BE2C (cell line): ENCODE results near the gene RASAL2.

Experiments
- DNase-seq: peaks from one replicate; pipeline ENCODE4 v3.0.0-alpha.2; 2020
- H3K27me3 ChIP-seq: fragments of 250-450 bp; sonication (Bioruptor Pico); 2 replicates; pipeline ENCODE4 v1.5.1; 2020; ENCODE audit warnings: mild to moderate bottlenecking
- H3K36me3 ChIP-seq: fragments of 250-450 bp; sonication (Bioruptor Pico); 2 replicates; pipeline ENCODE4 v1.5.1; 2020; ENCODE audit warnings: mild to moderate bottlenecking
- H3K4me1 ChIP-seq: fragments of 250-450 bp; sonication (Bioruptor Pico); 2 replicates; pipeline ENCODE4 v1.5.1; 2020
- H3K4me3 ChIP-seq: 2 replicates; pipeline ENCODE4 v1.5.1; 2011; ENCODE audit warnings: low read depth, low read length
- H3K9me3 ChIP-seq: fragments of 250-450 bp; sonication (Bioruptor Pico); 2 replicates; pipeline ENCODE4 v1.5.1; 2020
- CTCF ChIP-seq: IDR thresholded peaks from 2 replicates; pipeline ENCODE4 v1.5.1; 2012; ENCODE audit warnings: mild to moderate bottlenecking, low read depth, low read length

The RASAL2 gene

GRCh38 chr1:178166429-178167024 is 72.6 kb downstream of the RASAL2 start:
- H3K4me3 ChIP-seq, result no peak overlapping the region
- no peaks in the 10 kb centered on the region for H3K27me3 ChIP-seq
- TF ChIP-seq CTCF, result no peak
- H3K4me1 ChIP-seq, result no peaks in the 10 kb centered on the region
- no peak for DNase-seq
- no peaks in the 10 kb centered on the region for H3K9me3 ChIP-seq
- H3K36me3 ChIP-seq, result no peaks in the 10 kb centered on the region

- Histone ChIP-seq H3K27me3 (no peaks in the 10 kb centered on the region), H3K4me1 (no peaks in the 10 kb centered on the region), H3K9me3 (no peaks in the 10 kb centered on the region), H3K4me3 (no peak overlapping the region), H3K36me3 (no peaks in the 10 kb centered on the region)
- no peak for TF ChIP-seq CTCF
- DNase-seq, result no peak
Observed at GRCh38 chr1:178168536-178168935, 74.6 kb downstream of the RASAL2 start.

- Histone ChIP-seq H3K4me1 (no peaks in the 10 kb centered on the region), H3K4me3 (no peak overlapping the region), H3K27me3 (no peaks in the 10 kb centered on the region), H3K9me3 (no peaks in the 10 kb centered on the region), H3K36me3 (no peaks in the 10 kb centered on the region)
- DNase-seq, result no peak
- no peak for TF ChIP-seq CTCF
Observed at GRCh38 chr1:178169649-178170048, 75.7 kb downstream of the RASAL2 start.

GRCh38 chr1:178172939-178173338 is 79.0 kb downstream of the RASAL2 start:
- H3K9me3 ChIP-seq, result no peaks in the 10 kb centered on the region
- TF ChIP-seq CTCF, result no peak
- no peaks in the 10 kb centered on the region for H3K27me3 ChIP-seq
- H3K4me1 ChIP-seq, result no peaks in the 10 kb centered on the region
- H3K4me3 ChIP-seq, result no peak overlapping the region
- no peaks in the 10 kb centered on the region for H3K36me3 ChIP-seq
- no peak for DNase-seq

GRCh38 chr1:178174539-178174938 is 80.6 kb downstream of the RASAL2 start:
- TF ChIP-seq CTCF, result no peak
- no peaks in the 10 kb centered on the region for H3K4me1 ChIP-seq
- no peaks in the 10 kb centered on the region for H3K27me3 ChIP-seq
- H3K36me3 ChIP-seq, result no peaks in the 10 kb centered on the region
- no peak overlapping the region for H3K4me3 ChIP-seq
- no peak for DNase-seq
- no peaks in the 10 kb centered on the region for H3K9me3 ChIP-seq

- no peak for TF ChIP-seq CTCF
- H3K4me1 ChIP-seq, result no peaks in the 10 kb centered on the region
- no peaks in the 10 kb centered on the region for H3K9me3 ChIP-seq
- no peaks in the 10 kb centered on the region for H3K27me3 ChIP-seq
- no peak overlapping the region for H3K4me3 ChIP-seq
- DNase-seq, result no peak
- no peaks in the 10 kb centered on the region for H3K36me3 ChIP-seq
Observed at GRCh38 chr1:178180405-178180804, 86.5 kb downstream of the RASAL2 start.
